Measurements from ENCODE around the gene SLC49A3. TPM values are rescaled to one million over a fixed set of nuclear protein-coding genes. Genes with fewer than 3 reads are reported as not detected.

The SLC49A3 gene
- total RNA-seq, 1 experiment from 2014 or later = not detected

GRCh38 chr4:712916-713632, 24.1 kb upstream of the SLC49A3 start:
- H3K9me2 ChIP-seq (replicated peaks; ENCODE audit: low read length) = no peaks in the 10 kb centered on the region
- no peak for ATAC-seq

DNA sequence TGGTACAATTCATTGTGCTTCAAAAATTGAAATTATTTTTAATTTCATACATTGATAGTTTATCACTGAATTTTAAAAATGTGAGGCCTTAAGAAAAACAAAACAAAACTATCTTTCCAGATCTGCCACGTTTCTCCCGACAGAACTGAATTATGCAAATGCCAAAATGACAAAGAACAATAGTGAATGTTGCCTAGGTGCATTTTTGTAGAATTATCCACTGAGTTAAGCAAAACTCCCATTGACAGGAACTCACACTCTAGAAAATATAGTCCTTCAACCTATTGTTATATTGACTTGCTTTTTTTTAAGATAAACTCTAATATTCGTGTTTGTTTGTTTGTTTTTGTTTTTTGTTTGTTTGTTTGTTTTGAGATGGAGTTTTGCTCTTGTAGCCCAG, 23.1 kb upstream of the SLC49A3 start:
- Histone ChIP-seq H3K4me3 (ENCODE audit: low read length) (no peak overlapping the region), H4K20me1 (ENCODE audit: low read length) (no peaks in the 10 kb centered on the region), H3K9me3 (ENCODE audit: low read length) (no peaks in the 10 kb centered on the region), H3K9ac (ENCODE audit: low read length) (no peak overlapping the region), H2AFZ (ENCODE audit: low read length) (no peak overlapping the region), H3K79me2 (ENCODE audit: low read length) (peaks cover 76% of the 10 kb centered on the region), H3F3A (ENCODE audit: low read length, unreplicated experiment) (no peaks in the 10 kb centered on the region), H3K4me2 (ENCODE audit: low read length) (no peak overlapping the region), H3K27ac (ENCODE audit: low read length) (no peak overlapping the region), H3K9me2 (replicated peaks; ENCODE audit: low read length) (no peaks in the 10 kb centered on the region), H3K4me1 (ENCODE audit: insufficient read depth, low read length) (no peaks in the 10 kb centered on the region), H3K36me3 (ENCODE audit: low read depth, low read length) (no peaks in the 10 kb centered on the region), H3K27me3 (ENCODE audit: low read length) (no peaks in the 10 kb centered on the region)
- TF ChIP-seq EZH2phosphoT487 (IDR thresholded peaks at IDR 0.05; ENCODE audit: borderline replicate concordance, low read length) (no peak), EZH2 (IDR thresholded peaks at IDR 0.05; ENCODE audit: low read length, unreplicated experiment) (no peak)
- TF ChIP-seq, protein P1, sequence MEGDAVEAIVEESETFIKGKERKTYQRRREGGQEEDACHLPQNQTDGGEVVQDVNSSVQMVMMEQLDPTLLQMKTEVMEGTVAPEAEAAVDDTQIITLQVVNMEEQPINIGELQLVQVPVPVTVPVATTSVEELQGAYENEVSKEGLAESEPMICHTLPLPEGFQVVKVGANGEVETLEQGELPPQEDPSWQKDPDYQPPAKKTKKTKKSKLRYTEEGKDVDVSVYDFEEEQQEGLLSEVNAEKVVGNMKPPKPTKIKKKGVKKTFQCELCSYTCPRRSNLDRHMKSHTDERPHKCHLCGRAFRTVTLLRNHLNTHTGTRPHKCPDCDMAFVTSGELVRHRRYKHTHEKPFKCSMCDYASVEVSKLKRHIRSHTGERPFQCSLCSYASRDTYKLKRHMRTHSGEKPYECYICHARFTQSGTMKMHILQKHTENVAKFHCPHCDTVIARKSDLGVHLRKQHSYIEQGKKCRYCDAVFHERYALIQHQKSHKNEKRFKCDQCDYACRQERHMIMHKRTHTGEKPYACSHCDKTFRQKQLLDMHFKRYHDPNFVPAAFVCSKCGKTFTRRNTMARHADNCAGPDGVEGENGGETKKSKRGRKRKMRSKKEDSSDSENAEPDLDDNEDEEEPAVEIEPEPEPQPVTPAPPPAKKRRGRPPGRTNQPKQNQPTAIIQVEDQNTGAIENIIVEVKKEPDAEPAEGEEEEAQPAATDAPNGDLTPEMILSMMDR (conservative IDR thresholded peaks at IDR 0.05; ENCODE audit: low read depth, low read length) = no peak
- ATAC-seq (no peak), DNase-seq (no peak)
- intact Hi-C loops (cut with micrococcal nuclease) = no loop called here
- BruUV-seq (replicated peaks) = no TSS peak
- ChIA-PET CTCF (no interaction called here), POLR2A (ENCODE audit: unreplicated experiment) (no interaction called here)

More at GRCh38 chr4:712916-713632, 24.1 kb upstream of the SLC49A3 start:
- Histone ChIP-seq H3K9ac (ENCODE audit: low read length) (no peak overlapping the region), H3K9me3 (ENCODE audit: low read length) (no peaks in the 10 kb centered on the region), H3K4me2 (ENCODE audit: low read length) (no peak overlapping the region), H2AFZ (ENCODE audit: low read length) (no peak overlapping the region), H3K4me1 (ENCODE audit: insufficient read depth, low read length) (no peaks in the 10 kb centered on the region), H3F3A (ENCODE audit: low read length, unreplicated experiment) (no peaks in the 10 kb centered on the region), H3K27me3 (ENCODE audit: low read length) (no peaks in the 10 kb centered on the region), H4K20me1 (ENCODE audit: low read length) (no peaks in the 10 kb centered on the region), H3K79me2 (ENCODE audit: low read length) (peaks cover 78% of the 10 kb centered on the region), H3K4me3 (ENCODE audit: low read length) (no peak overlapping the region), H3K36me3 (ENCODE audit: low read depth, low read length) (no peaks in the 10 kb centered on the region), H3K27ac (ENCODE audit: low read length) (no peak overlapping the region)
- TF ChIP-seq EZH2 (IDR thresholded peaks at IDR 0.05; ENCODE audit: low read length, unreplicated experiment) (no peak), EZH2phosphoT487 (IDR thresholded peaks at IDR 0.05; ENCODE audit: borderline replicate concordance, low read length) (no peak)
- TF ChIP-seq, protein P1 (conservative IDR thresholded peaks at IDR 0.05; ENCODE audit: low read depth, low read length) = no peak
- ChIA-PET POLR2A (ENCODE audit: unreplicated experiment) (no interaction called here), CTCF (no interaction called here)
- no peak for DNase-seq
- intact Hi-C loops (cut with micrococcal nuclease) = no loop called here
- BruUV-seq (replicated peaks) = no TSS peak

DNA sequence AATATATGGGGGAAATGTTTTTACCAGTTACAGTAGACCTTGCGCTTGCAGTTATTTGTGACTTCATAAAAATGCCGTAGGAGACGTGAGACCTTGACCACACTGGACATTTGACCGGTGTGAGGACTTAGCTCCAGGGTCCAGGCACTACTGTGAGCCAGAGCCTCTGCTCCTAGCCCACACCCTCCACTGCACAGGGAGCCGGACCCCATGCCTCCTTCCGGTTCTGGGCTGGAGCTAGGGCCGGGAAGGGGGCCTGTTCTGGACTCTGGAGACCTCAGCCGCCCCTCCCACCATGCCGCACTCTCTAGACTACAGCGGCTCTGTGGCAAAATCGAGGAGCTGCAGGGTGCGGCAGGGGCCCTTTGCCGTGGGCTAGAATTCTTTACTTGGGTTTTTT, 22.0 kb upstream of the SLC49A3 start:
- intact Hi-C loops (cut with micrococcal nuclease) = no loop called here
- Histone ChIP-seq H3K4me2 (ENCODE audit: low read length) (no peak overlapping the region), H3K27me3 (ENCODE audit: low read length) (no peaks in the 10 kb centered on the region)

More for the DNA sequence above, 22.0 kb upstream of the SLC49A3 start:
- H2AFZ ChIP-seq (ENCODE audit: low read length) = no peak overlapping the region
- no peaks in the 10 kb centered on the region for H4K20me1 ChIP-seq (ENCODE audit: low read length)
- peaks cover 87% of the 10 kb centered on the region for H3K79me2 ChIP-seq (ENCODE audit: low read length)
- DNase-seq (no peak), ATAC-seq (no peak)
- H3K27ac ChIP-seq (ENCODE audit: low read length) = no peak overlapping the region
- H3K9me3 ChIP-seq (ENCODE audit: low read length) = no peaks in the 10 kb centered on the region
- H3K36me3 ChIP-seq (ENCODE audit: low read depth, low read length) = no peaks in the 10 kb centered on the region
- POLR2A ChIA-PET (ENCODE audit: unreplicated experiment) = no interaction called here
- no peak overlapping the region for H3K4me3 ChIP-seq (ENCODE audit: low read length)
- no peaks in the 10 kb centered on the region for H3K4me1 ChIP-seq (ENCODE audit: insufficient read depth, low read length)
- no TSS peak for BruUV-seq (replicated peaks)
- no peaks in the 10 kb centered on the region for H3K9me2 ChIP-seq (replicated peaks; ENCODE audit: low read length)
- H3K9ac ChIP-seq (ENCODE audit: low read length) = no peak overlapping the region
- TF ChIP-seq, protein P1 (conservative IDR thresholded peaks at IDR 0.05; ENCODE audit: low read depth, low read length) = no peak
- no peak for TF ChIP-seq EZH2phosphoT487 (IDR thresholded peaks at IDR 0.05; ENCODE audit: borderline replicate concordance, low read length)
- TF ChIP-seq EZH2 (IDR thresholded peaks at IDR 0.05; ENCODE audit: low read length, unreplicated experiment) = no peak
- CTCF ChIA-PET = no interaction called here
- H3F3A ChIP-seq (ENCODE audit: low read length, unreplicated experiment) = no peaks in the 10 kb centered on the region
